Breast epithelium (tissue), 3 donors: ENCODE results near the gene SHISA8.

ENCODE experiments used
- POLR2A ChIP-seq: fragments of 450-650 bp; IDR thresholded peaks from one replicate; pipeline ENCODE4 v1.6.1; 2016; ENCODE audit warnings: antibody characterized with exemption, mild to moderate bottlenecking, moderate library complexity
- TF ChIP-seq, protein P1 (sequence below), 3 donors: fragments of 450-650 bp; IDR thresholded peaks; one replicate each; pipeline ENCODE4 v1.5.1; 2016 to 2017; ENCODE audit warnings: antibody characterized with exemption in 3 of 3, mild to moderate bottlenecking in 3 of 3, moderate library complexity in 3 of 3

DNA sequence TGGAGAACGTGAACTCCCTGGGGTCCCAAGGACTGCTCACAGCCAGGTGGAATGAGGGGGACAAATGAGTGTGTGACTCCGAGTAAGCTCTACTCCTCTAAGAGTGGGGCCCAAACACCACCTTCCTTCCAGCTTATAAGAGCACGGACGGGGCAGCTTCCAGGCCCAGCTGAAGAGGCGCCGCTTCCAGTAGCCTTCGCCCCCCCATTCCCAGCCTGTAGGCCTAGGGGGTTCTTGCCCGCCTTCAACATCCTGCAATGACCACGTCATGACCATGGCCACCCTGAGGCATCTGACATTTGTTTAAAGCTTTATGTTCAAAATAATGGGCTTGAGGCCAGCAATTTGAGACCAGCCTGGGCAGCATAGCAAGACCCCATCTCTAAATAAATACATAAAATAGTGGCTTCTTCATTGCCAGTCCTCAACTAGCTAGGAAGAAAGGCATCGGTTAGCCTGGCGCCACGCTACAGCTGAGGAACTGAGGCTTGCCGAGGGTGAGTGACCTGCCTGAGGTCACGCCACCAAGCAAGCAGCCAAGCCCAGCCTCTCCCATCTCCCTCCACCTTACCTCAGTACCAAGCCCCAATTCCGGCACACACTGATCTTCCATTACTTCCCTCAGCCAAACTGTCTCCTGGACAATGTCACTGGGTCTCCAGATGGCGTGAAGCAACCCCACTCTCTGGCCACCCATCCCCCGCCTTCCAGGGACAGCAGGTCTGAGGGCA is 19.6 kb upstream of the SHISA8 start:
- no peak for TF ChIP-seq POLR2A
- TF ChIP-seq, protein P1, sequence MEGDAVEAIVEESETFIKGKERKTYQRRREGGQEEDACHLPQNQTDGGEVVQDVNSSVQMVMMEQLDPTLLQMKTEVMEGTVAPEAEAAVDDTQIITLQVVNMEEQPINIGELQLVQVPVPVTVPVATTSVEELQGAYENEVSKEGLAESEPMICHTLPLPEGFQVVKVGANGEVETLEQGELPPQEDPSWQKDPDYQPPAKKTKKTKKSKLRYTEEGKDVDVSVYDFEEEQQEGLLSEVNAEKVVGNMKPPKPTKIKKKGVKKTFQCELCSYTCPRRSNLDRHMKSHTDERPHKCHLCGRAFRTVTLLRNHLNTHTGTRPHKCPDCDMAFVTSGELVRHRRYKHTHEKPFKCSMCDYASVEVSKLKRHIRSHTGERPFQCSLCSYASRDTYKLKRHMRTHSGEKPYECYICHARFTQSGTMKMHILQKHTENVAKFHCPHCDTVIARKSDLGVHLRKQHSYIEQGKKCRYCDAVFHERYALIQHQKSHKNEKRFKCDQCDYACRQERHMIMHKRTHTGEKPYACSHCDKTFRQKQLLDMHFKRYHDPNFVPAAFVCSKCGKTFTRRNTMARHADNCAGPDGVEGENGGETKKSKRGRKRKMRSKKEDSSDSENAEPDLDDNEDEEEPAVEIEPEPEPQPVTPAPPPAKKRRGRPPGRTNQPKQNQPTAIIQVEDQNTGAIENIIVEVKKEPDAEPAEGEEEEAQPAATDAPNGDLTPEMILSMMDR (IDR thresholded peaks at IDR 0.05) = no peak
